ENCODE results near the gene IL1A. TPM values are rescaled to one million over a fixed set of nuclear protein-coding genes. Genes with fewer than 3 reads are reported as not detected.

IL1A gene
- total and polyA plus RNA-seq, 9 of the 15 experiments (the other 6 are each of a cell fraction or from before 2014, with no cell fraction given) = 0.03 to 0.27 (median 0.14) TPM; not detected in 2

DNA sequence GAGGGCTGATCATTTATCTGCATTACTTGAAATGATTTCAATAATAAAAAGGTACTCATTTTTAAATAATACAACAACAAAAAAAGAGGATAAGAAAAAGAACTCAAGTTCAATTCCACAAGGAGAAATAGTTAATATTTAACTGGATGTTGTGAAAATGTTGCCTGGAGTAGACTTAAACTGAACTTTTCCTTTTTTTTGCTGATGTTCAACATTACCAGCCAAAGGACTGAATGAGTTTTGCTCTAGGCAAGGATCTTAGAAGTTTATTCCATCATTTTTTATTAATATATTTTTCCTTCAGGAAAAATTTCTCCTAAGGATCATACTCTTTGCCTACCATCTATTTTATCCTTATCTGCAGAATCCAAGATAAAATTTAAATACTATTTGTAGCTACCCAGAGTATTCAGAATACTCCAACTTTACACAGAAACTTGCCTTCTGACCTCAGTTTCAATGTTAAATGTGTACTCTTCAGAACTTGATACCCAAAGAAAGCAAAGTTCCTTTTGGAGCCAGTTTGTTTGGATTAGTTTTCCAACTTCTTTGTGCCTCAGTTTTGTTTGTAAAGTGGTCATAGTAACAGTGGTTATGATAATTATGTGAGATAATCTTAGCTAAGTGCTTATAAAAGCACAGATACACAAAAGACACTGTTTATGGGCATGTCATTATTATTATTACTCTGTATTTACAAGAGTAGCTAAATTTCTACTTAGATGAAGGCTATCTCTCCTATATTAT, 32.7 kb downstream of the IL1A start:
- Histone ChIP-seq H3K4me3 (no peak overlapping the region), H3K27me3 (ENCODE audit: control insufficient read depth in 2 of 2, insufficient read depth in 2 of 2, low read length in 2 of 2) (no peaks in the 10 kb centered on the region), H3K36me3 (ENCODE audit: control insufficient read depth, insufficient read depth, low read length) (peaks cover 88% of the 10 kb centered on the region), H2AFZ (ENCODE audit: low read depth, low read length) (no peak overlapping the region), H4K20me1 (replicated peaks; ENCODE audit: control insufficient read depth, insufficient read depth, low read length) (no peaks in the 10 kb centered on the region), H3K9ac (ENCODE audit: insufficient read depth in 1 of 2, low read depth in 2 of 2, low read length in 2 of 2) (no peak overlapping the region), H3K4me1 (replicated peaks in 1 of 2; ENCODE audit: control insufficient read depth in 2 of 2, insufficient read depth in 2 of 2, low read length in 2 of 2) (no peaks in the 10 kb centered on the region; a peak in 1 of 5 replicates), H3K27ac (ENCODE audit: extremely low read depth, low read depth, low read length) (no peak overlapping the region), H3K9me1 (ENCODE audit: control insufficient read depth, insufficient read depth, low read length) (no peaks in the 10 kb centered on the region), H3K79me2 (ENCODE audit: control insufficient read depth, insufficient read depth, low read length) (peaks cover 9% of the 10 kb centered on the region; the same call in 2 of the 3 replicates), H3K4me2 (ENCODE audit: insufficient read depth, low read length) (no peak overlapping the region), H3K9me3 (replicated peaks; ENCODE audit: control insufficient read depth, insufficient read depth, low read depth, low read length) (peaks cover 2% of the 10 kb centered on the region; the same call in 1 of the 2 replicates)
- ATAC-seq (no peak), DNase-seq (ENCODE audit: extremely low read depth in 1 of 4, low spot score in 3 of 4) (no peak), FAIRE-seq (no peak)
- BruUV-seq (replicated peaks) = no TSS peak
- TF ChIP-seq ZC3H4 (CRISPR knock-in tag; IDR thresholded peaks at IDR 0.05; ENCODE audit: borderline replicate concordance) (no peak), GABPB1 (CRISPR knock-in tag; IDR thresholded peaks at IDR 0.05) (no peak), TCF7L2 (IDR thresholded peaks at IDR 0.05; ENCODE audit: low read depth, low read length) (no peak), ZNF445 (CRISPR knock-in tag; IDR thresholded peaks at IDR 0.05; ENCODE audit: low read depth) (no peak), CBX8 (IDR thresholded peaks at IDR 0.05; ENCODE audit: borderline replicate concordance, extremely low read depth, low read depth, low read length, poor library complexity, severe bottlenecking) (no peak), RBM17 (IDR thresholded peaks at IDR 0.05; ENCODE audit: borderline replicate concordance, low read depth, low read length) (no peak), ZBTB17 (CRISPR knock-in tag; IDR thresholded peaks at IDR 0.05) (no peak), TRIM28 (IDR thresholded peaks at IDR 0.05) (no peak), DMBX1 (CRISPR knock-in tag; IDR thresholded peaks at IDR 0.05; ENCODE audit: borderline replicate concordance) (no peak), ZEB2 (IDR thresholded peaks at IDR 0.05) (no peak), ZNF57 (CRISPR knock-in tag; IDR thresholded peaks at IDR 0.05) (no peak), PCBP1 (IDR thresholded peaks at IDR 0.05; ENCODE audit: low read depth, low read length, poor library complexity, severe bottlenecking) (no peak), CBFA2T3 (IDR thresholded peaks at IDR 0.05) (no peak), TFAM (CRISPR knock-in tag; conservative IDR thresholded peaks at IDR 0.05) (no peak)
- TF ChIP-seq, protein P1, sequence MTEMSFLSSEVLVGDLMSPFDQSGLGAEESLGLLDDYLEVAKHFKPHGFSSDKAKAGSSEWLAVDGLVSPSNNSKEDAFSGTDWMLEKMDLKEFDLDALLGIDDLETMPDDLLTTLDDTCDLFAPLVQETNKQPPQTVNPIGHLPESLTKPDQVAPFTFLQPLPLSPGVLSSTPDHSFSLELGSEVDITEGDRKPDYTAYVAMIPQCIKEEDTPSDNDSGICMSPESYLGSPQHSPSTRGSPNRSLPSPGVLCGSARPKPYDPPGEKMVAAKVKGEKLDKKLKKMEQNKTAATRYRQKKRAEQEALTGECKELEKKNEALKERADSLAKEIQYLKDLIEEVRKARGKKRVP (CRISPR knock-in tag; IDR thresholded peaks at IDR 0.05) = no peak
- TF ChIP-seq, protein P2, sequence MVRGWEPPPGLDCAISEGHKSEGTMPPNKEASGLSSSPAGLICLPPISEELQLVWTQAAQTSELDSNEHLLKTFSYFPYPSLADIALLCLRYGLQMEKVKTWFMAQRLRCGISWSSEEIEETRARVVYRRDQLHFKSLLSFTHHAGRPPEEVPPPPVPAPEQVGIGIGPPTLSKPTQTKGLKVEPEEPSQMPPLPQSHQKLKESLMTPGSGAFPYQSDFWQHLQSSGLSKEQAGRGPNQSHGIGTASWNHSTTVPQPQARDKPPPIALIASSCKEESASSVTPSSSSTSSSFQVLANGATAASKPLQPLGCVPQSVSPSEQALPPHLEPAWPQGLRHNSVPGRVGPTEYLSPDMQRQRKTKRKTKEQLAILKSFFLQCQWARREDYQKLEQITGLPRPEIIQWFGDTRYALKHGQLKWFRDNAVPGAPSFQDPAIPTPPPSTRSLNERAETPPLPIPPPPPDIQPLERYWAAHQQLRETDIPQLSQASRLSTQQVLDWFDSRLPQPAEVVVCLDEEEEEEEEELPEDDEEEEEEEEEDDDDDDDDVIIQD (CRISPR knock-in tag; IDR thresholded peaks at IDR 0.05) = no peak
- intact Hi-C loops (cut with micrococcal nuclease) = loop anchor here (5.0 kb wide), 1 partner anchor 81 kb away; no protein-coding TSS in a partner anchor
- in situ Hi-C loops (cut with MboI) = loop anchor here (5.0 kb wide), 1 partner anchor 126 kb away; no protein-coding TSS in a partner anchor
- POLR2A ChIA-PET = interaction anchor here (0.9 to 2.8 kb wide), 2 partner anchors 10 to 155 kb away, joined by 3 to 19 read pairs; no protein-coding TSS in a partner anchor
- CTCF ChIA-PET (ENCODE audit: low intra/inter-chr PET ratio) = no interaction called here

Data from K562 (cell line).